Tibial nerve (tissue), 4 donors: ENCODE data around the gene FMO2. TPM values are rescaled to one million over a fixed set of nuclear protein-coding genes. Genes with fewer than 3 reads are reported as not detected.

ENCODE experiments used
- DNase-seq, 2 donors: peaks; one replicate each; pipeline ENCODE4 v3.0.0-alpha.2; 2019; ENCODE audit warnings: low spot score in 2 of 2
- H3K27ac ChIP-seq, 4 donors: fragments of 200-600 bp; sonication (generic) in 3 of 4; one replicate each; pipeline ENCODE4 v1.5.1; 2017 to 2019; ENCODE audit warnings: mild to moderate bottlenecking in 1 of 4
- H3K27me3 ChIP-seq, 2 donors: fragments of 200-600 bp; sonication (generic) in 1 of 2; one replicate each; pipeline versions ENCODE4 v1.5.1 to v1.6.0; 2017 to 2019
- H3K36me3 ChIP-seq, 3 donors: fragments of 200-600 bp; sonication (generic); one replicate each; pipeline ENCODE4 v1.5.1; 2018 to 2019
- H3K4me1 ChIP-seq, 4 donors: fragments of 200-600 bp; sonication (generic) in 3 of 4; one replicate each; pipeline ENCODE4 v1.5.1; 2017 to 2019
- H3K4me3 ChIP-seq, 4 donors: fragments of 200-600 bp; sonication (generic) in 3 of 4; one replicate each; pipeline ENCODE4 v1.5.1; 2017 to 2019; ENCODE audit warnings: mild to moderate bottlenecking in 1 of 4, moderate library complexity in 1 of 4
- H3K9me3 ChIP-seq, 4 donors: fragments of 200-600 bp; sonication (generic) in 3 of 4; one replicate each; pipeline ENCODE4 v1.5.1; 2017 to 2019
- EP300 ChIP-seq, 2 donors: sonication (generic); formaldehyde crosslinking; IDR thresholded peaks; one replicate each; pipeline ENCODE4 v1.6.1; 2017; ENCODE audit warnings: antibody characterized with exemption in 2 of 2, mild to moderate bottlenecking in 1 of 2
- POLR2A ChIP-seq, 2 donors: fragments of 450-650 bp; IDR thresholded peaks; one replicate each; pipeline ENCODE4 v1.6.1; 2017; ENCODE audit warnings: antibody characterized with exemption in 2 of 2, mild to moderate bottlenecking in 2 of 2, moderate library complexity in 2 of 2
- WGBS, 2 donors: methylation state at CpG; one replicate each; pipeline ENCODE4 v1.1.5; 2018; 5-methylcytosine and 5-hydroxymethylcytosine counted together
- total RNA-seq, 4 donors: library from RNA; depleted of rRNA; stranded (reverse); fragments of >200 nt; gene quantifications; one replicate each; pipeline ENCODE4 v1.1.0, GENCODE V29; 2016
- TF ChIP-seq, protein P1 (sequence below), 5 experiments: fragments of 200-600 bp in 3 of 5; fragments of 450-650 bp in 2 of 5; sonication (generic) in 3 of 5; IDR thresholded peaks; one replicate each; pipeline ENCODE4 v1.5.1; 2016 to 2019; ENCODE audit warnings: antibody characterized with exemption in 5 of 5, mild to moderate bottlenecking in 3 of 5, moderate library complexity in 2 of 5

FMO2 gene, protein sequence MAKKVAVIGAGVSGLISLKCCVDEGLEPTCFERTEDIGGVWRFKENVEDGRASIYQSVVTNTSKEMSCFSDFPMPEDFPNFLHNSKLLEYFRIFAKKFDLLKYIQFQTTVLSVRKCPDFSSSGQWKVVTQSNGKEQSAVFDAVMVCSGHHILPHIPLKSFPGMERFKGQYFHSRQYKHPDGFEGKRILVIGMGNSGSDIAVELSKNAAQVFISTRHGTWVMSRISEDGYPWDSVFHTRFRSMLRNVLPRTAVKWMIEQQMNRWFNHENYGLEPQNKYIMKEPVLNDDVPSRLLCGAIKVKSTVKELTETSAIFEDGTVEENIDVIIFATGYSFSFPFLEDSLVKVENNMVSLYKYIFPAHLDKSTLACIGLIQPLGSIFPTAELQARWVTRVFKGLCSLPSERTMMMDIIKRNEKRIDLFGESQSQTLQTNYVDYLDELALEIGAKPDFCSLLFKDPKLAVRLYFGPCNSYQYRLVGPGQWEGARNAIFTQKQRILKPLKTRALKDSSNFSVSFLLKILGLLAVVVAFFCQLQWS
- total RNA-seq: 10 to 100 TPM; 25.7 to 36.6 (median 33.7) TPM

GRCh38 chr1:171185091-171185490, at the start of gene FMO2:
TSS of gene FMO2 (plus strand) at chr1:171185300. CDS start at chr1:171185714, 414 bp downstream.
- WGBS, 2 donors: 42 to 49% methylated on average over 6 of the region's 6 CpGs
- Histone ChIP-seq H3K27ac (peak within 1 kb of the TSS in 2 of 4 donors; percentile 45 to 46), H3K9me3 (no peaks in the 10 kb centered on the region), H3K27me3 (no peaks in the 10 kb centered on the region), H3K4me3 (peak within 1 kb of the TSS in 2 of 4 donors; percentile 20 to 41), H3K36me3 (no peaks in the 10 kb centered on the region), H3K4me1 (peaks cover 0 to 5% (median 2%) of the 10 kb centered on the region in 4 donors)
- DNase-seq: peak in 1 of 2 donors; percentile 27
- TF ChIP-seq, protein P1, sequence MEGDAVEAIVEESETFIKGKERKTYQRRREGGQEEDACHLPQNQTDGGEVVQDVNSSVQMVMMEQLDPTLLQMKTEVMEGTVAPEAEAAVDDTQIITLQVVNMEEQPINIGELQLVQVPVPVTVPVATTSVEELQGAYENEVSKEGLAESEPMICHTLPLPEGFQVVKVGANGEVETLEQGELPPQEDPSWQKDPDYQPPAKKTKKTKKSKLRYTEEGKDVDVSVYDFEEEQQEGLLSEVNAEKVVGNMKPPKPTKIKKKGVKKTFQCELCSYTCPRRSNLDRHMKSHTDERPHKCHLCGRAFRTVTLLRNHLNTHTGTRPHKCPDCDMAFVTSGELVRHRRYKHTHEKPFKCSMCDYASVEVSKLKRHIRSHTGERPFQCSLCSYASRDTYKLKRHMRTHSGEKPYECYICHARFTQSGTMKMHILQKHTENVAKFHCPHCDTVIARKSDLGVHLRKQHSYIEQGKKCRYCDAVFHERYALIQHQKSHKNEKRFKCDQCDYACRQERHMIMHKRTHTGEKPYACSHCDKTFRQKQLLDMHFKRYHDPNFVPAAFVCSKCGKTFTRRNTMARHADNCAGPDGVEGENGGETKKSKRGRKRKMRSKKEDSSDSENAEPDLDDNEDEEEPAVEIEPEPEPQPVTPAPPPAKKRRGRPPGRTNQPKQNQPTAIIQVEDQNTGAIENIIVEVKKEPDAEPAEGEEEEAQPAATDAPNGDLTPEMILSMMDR (IDR thresholded peaks at IDR 0.05): no peak
- no peak for TF ChIP-seq POLR2A (IDR thresholded peaks at IDR 0.05)
- peak in 1 of 2 donors; percentile 44 for TF ChIP-seq EP300 (IDR thresholded peaks at IDR 0.05)

DNA sequence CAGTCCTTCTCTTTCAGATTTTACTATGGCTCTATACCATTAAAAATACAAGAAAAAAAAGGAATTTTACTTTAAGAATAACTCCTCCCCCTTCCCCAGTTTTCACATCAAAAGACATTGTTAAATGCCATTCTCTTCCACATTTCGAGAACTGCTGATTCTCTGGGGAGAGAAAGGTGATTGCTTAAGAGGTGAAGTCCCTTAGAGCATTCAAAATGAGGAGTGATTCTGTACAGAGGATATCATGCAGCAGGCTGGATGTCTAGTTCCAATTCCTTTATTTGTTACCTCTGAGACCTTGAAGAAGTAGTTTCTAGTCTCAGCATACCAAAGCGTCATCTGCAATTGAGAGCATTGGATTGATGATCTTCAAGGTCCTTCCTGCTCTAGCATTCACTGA, 47.5 kb upstream of the FMO2 start:
- no peak overlapping the region for H3K27ac ChIP-seq
- WGBS, 2 donors: 57 to 62% methylated on average over 2 of the region's 2 CpGs
- peaks cover 0 to 44% (median 9%) of the 10 kb centered on the region in 4 donors for H3K4me1 ChIP-seq
- no peak overlapping the region for H3K4me3 ChIP-seq
- no peaks in the 10 kb centered on the region for H3K9me3 ChIP-seq
- DNase-seq: no peak
- no peaks in the 10 kb centered on the region for H3K27me3 ChIP-seq
- no peaks in the 10 kb centered on the region for H3K36me3 ChIP-seq
- TF ChIP-seq EP300 (IDR thresholded peaks at IDR 0.05): no peak
- TF ChIP-seq, protein P1 (IDR thresholded peaks at IDR 0.05): no peak
- no peak for TF ChIP-seq POLR2A (IDR thresholded peaks at IDR 0.05)

- Histone ChIP-seq H3K36me3 (no peaks in the 10 kb centered on the region), H3K27me3 (no peaks in the 10 kb centered on the region), H3K9me3 (no peaks in the 10 kb centered on the region), H3K27ac (peak overlapping the region in 2 of 4 donors; percentile 88), H3K4me1 (peaks cover 0 to 57% (median 16%) of the 10 kb centered on the region in 4 donors), H3K4me3 (no peak overlapping the region)
- no peak for DNase-seq
- no peak for TF ChIP-seq EP300 (IDR thresholded peaks at IDR 0.05)
- TF ChIP-seq, protein P1 (IDR thresholded peaks at IDR 0.05): no peak
- TF ChIP-seq POLR2A (IDR thresholded peaks at IDR 0.05): no peak
- WGBS, 2 donors: 57 to 63% methylated on average over 2 of the region's 2 CpGs
These were observed 46.1 kb upstream of the FMO2 start for GRCh38 chr1:171138980-171139379.

DNA sequence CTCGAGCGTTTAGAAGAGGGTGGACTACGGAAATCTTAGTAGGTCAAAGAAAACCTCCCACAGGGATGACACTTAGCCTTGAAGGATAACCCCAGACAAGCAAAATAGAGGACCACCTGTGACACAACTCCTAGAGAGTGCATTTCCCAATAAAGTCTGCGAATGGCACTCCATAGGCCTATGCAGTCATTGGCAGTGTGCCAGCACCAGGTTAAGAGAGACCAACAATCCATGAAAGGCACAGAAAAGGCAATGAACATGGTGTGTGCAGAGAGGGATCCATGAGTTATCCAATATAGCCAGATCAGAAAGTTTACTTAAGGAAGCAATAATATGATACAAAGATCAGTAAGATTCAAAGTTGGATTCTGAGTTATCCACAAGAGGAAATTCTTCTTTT, 45.2 kb upstream of the FMO2 start:
- Histone ChIP-seq H3K4me1 (peaks cover 0 to 57% (median 16%) of the 10 kb centered on the region in 4 donors), H3K27ac (peak overlapping the region in 2 of 4 donors; percentile 88), H3K4me3 (no peak overlapping the region), H3K27me3 (no peaks in the 10 kb centered on the region), H3K36me3 (no peaks in the 10 kb centered on the region), H3K9me3 (no peaks in the 10 kb centered on the region)
- TF ChIP-seq POLR2A (IDR thresholded peaks at IDR 0.05): no peak
- no peak for DNase-seq
- 74 to 86% methylated on average over 4 of the region's 4 CpGs for WGBS, 2 donors

GRCh38 chr1:171140401-171140800, 44.7 kb upstream of the FMO2 start:
- peak; percentile 43 to 59 for DNase-seq
- TF ChIP-seq, protein P1 (IDR thresholded peaks at IDR 0.05): no peak
- TF ChIP-seq EP300 (IDR thresholded peaks at IDR 0.05) (peak in 1 of 2 donors; percentile 74), POLR2A (IDR thresholded peaks at IDR 0.05) (no peak)
- Histone ChIP-seq H3K9me3 (no peaks in the 10 kb centered on the region), H3K27me3 (no peaks in the 10 kb centered on the region), H3K36me3 (no peaks in the 10 kb centered on the region), H3K4me1 (peaks cover 0 to 57% (median 16%) of the 10 kb centered on the region in 4 donors), H3K27ac (peak overlapping the region in 3 of 4 donors; percentile 72 to 88 (median 88)), H3K4me3 (no peak overlapping the region)
- WGBS, 2 donors: 61 to 66% methylated on average over 5 of the region's 5 CpGs
